T-helper 1 cell treated with Interleukin-12 subunit alpha and Interleukin-12 subunit beta and Interleukin-4 antibody, amounts not matched to agents 30 μg/mL and 1 μg/mL, for 36 hours (primary cell): Measurements from ENCODE around the gene KLF2.

ENCODE experiments used
- H3K27ac Mint-ChIP-seq: one replicate; pipeline ENCODE4 v1.8.0; 2021; ENCODE audit warnings: mild to moderate bottlenecking, mixed read lengths
- H3K27me3 Mint-ChIP-seq: one replicate; pipeline ENCODE4 v1.8.0; 2021; ENCODE audit warnings: low read depth, mixed read lengths
- H3K36me3 Mint-ChIP-seq: one replicate; pipeline ENCODE4 v1.8.0; 2021; ENCODE audit warnings: low read depth, mixed read lengths
- H3K4me1 Mint-ChIP-seq: one replicate; pipeline ENCODE4 v1.8.0; 2021; ENCODE audit warnings: low read depth, mixed read lengths
- H3K4me3 Mint-ChIP-seq: one replicate; pipeline ENCODE4 v1.8.0; 2021; ENCODE audit warnings: mild to moderate bottlenecking, moderate library complexity, mixed read lengths
- H3K9me3 Mint-ChIP-seq: one replicate; pipeline ENCODE4 v1.8.0; 2021; ENCODE audit warnings: mixed read lengths

KLF2 gene

GRCh38 chr19:16358456-16358855 is 33.8 kb downstream of the KLF2 start:
- Mint-ChIP-seq H3K9me3 (no peaks in the 10 kb centered on the region), H3K36me3 (peaks cover 27% of the 10 kb centered on the region), H3K27ac (no peak overlapping the region), H3K27me3 (no peaks in the 10 kb centered on the region), H3K4me1 (peaks cover 63% of the 10 kb centered on the region), H3K4me3 (no peak overlapping the region)

GRCh38 chr19:16359074-16359473 is 34.4 kb downstream of the KLF2 start:
- H3K27ac Mint-ChIP-seq: peak overlapping the region; percentile 84
- peaks cover 68% of the 10 kb centered on the region for H3K4me1 Mint-ChIP-seq
- H3K4me3 Mint-ChIP-seq: no peak overlapping the region
- H3K9me3 Mint-ChIP-seq: no peaks in the 10 kb centered on the region
- peaks cover 29% of the 10 kb centered on the region for H3K36me3 Mint-ChIP-seq
- no peaks in the 10 kb centered on the region for H3K27me3 Mint-ChIP-seq

- peak overlapping the region; percentile 84 for H3K27ac Mint-ChIP-seq
- no peak overlapping the region for H3K4me3 Mint-ChIP-seq
- H3K9me3 Mint-ChIP-seq: no peaks in the 10 kb centered on the region
- H3K4me1 Mint-ChIP-seq: peaks cover 68% of the 10 kb centered on the region
- H3K36me3 Mint-ChIP-seq: peaks cover 25% of the 10 kb centered on the region
- H3K27me3 Mint-ChIP-seq: no peaks in the 10 kb centered on the region
These were observed 35.3 kb downstream of the KLF2 start for GRCh38 chr19:16359964-16360363.

DNA sequence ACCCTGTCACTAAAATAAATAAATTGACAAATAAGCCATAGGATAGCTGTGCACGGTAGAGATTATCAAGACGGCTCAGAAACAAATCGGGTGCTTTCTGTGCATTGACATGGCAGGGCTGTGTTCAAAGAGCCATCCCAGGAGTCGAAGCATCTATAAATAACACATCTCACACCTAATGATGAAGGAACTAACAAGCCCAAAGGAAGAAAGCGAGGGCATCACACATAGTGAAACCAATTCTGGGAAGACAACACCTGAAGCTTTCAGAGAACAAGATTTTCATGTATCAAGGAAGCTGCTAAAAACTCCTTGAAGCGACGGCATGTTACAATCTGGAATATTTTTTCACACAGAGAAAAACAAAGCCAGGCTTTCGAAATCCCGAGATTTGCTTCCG is 36.1 kb downstream of the KLF2 start:
- H3K4me1 Mint-ChIP-seq: peaks cover 71% of the 10 kb centered on the region
- H3K27ac Mint-ChIP-seq: peak overlapping the region; percentile 84
- no peaks in the 10 kb centered on the region for H3K9me3 Mint-ChIP-seq
- peaks cover 25% of the 10 kb centered on the region for H3K36me3 Mint-ChIP-seq
- no peaks in the 10 kb centered on the region for H3K27me3 Mint-ChIP-seq
- H3K4me3 Mint-ChIP-seq: peak overlapping the region; percentile 63

DNA sequence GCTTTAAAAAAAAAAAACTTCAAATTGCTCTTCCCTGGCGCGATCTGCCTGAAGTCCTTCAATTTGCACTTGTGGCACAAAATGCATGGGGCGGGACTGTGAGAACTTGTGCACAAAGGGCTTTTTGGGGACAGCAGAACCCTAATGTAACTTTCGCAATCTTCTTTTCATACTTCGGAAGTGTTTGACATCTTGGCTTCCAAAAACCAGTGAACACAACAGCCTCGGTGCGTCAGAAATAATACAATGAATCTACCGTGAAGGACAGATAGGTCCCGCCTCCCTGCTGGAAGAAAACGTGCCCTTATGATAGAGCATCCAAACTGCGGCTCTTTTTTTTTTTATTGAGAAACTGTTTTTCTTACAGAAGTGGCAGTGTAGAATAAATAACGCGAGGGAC is 36.6 kb downstream of the KLF2 start:
- peaks cover 25% of the 10 kb centered on the region for H3K36me3 Mint-ChIP-seq
- no peaks in the 10 kb centered on the region for H3K27me3 Mint-ChIP-seq
- H3K9me3 Mint-ChIP-seq: no peaks in the 10 kb centered on the region
- peak overlapping the region; percentile 84 for H3K27ac Mint-ChIP-seq
- peaks cover 75% of the 10 kb centered on the region for H3K4me1 Mint-ChIP-seq
- H3K4me3 Mint-ChIP-seq: peak overlapping the region; percentile 43

DNA sequence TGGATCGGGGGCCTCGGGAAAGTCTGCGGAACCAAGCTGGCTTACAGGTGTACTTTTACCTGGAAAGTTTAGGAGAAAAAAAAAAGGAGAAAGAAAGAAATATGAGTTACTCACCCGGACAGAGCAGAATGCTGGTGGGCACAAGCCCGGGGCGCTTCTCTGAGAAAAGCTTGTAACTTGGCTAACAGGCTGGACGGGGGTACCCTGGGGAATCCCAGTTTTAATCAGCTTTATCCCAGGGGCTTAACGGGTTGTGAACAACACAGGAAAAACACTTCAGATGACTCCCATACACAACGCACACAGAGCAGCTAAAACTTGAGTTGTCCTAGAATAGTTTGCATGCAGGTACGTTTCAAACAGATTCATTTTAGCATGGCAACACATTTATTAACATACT is 37.3 kb downstream of the KLF2 start:
- no peaks in the 10 kb centered on the region for H3K9me3 Mint-ChIP-seq
- peak overlapping the region; percentile 45 for H3K27ac Mint-ChIP-seq
- peaks cover 76% of the 10 kb centered on the region for H3K4me1 Mint-ChIP-seq
- H3K36me3 Mint-ChIP-seq: peaks cover 21% of the 10 kb centered on the region
- no peaks in the 10 kb centered on the region for H3K27me3 Mint-ChIP-seq
- peak overlapping the region; percentile 21 for H3K4me3 Mint-ChIP-seq

DNA sequence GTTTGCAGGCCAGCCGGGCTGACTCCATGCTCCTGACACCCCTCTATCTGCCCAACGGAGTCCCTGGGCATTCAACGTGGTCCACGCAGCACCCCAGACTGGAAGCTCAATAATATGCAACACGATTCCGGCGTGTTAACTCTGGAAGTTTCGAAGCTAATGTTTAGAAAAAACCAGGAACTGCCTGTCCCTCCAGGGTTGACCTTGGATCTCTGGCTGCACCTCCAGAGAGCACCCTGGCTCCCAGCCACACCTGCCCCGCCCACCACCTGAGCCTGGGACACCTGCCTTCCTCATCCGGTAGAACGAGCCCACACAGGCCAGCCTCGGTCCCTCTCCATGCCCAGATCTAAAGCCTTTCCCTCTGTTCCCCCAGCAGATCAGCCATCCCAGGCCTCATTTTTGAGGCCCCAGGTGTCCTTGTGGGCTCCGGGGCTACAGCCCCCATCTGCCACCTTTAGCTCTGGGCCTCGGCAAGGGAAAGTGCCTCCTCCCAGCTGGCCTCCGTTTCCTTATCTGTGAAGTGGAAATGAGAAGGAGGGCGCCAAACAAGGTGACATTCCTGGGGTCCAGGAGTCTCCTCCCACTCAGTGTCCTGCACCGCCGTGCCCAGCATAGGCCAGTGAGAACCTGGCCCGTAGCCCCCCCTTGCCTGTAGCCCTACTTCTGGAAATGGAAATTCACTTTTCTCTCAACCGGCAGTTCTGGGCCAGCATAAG is 38.7 kb downstream of the KLF2 start:
- H3K9me3 Mint-ChIP-seq: no peaks in the 10 kb centered on the region
- peak overlapping the region; percentile 20 for H3K27ac Mint-ChIP-seq
- H3K4me3 Mint-ChIP-seq: no peak overlapping the region
- H3K36me3 Mint-ChIP-seq: peaks cover 18% of the 10 kb centered on the region
- peaks cover 72% of the 10 kb centered on the region for H3K4me1 Mint-ChIP-seq
- no peaks in the 10 kb centered on the region for H3K27me3 Mint-ChIP-seq

DNA sequence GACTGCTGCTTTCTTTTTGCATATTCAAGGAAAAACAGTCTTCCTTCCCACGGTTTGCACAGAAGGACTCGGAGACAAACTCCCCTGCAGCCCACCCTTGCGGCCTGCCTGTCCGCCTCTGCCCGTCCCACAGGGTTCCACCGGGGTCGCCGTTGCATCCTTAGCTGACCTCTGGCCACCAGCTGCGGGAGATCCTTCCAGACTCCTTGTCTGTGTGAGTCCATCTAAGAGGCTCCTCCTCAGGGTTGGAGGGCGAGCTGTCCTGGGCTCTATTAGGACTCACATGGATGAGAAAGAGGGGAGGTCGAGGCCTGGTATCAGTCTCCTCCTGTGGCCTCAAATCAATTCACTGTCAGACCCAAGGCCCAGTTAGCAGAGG is 39.2 kb downstream of the KLF2 start:
- Mint-ChIP-seq H3K9me3 (no peaks in the 10 kb centered on the region), H3K27me3 (no peaks in the 10 kb centered on the region), H3K4me3 (no peak overlapping the region), H3K27ac (peak overlapping the region; percentile 26), H3K4me1 (peaks cover 69% of the 10 kb centered on the region), H3K36me3 (peaks cover 16% of the 10 kb centered on the region)

DNA sequence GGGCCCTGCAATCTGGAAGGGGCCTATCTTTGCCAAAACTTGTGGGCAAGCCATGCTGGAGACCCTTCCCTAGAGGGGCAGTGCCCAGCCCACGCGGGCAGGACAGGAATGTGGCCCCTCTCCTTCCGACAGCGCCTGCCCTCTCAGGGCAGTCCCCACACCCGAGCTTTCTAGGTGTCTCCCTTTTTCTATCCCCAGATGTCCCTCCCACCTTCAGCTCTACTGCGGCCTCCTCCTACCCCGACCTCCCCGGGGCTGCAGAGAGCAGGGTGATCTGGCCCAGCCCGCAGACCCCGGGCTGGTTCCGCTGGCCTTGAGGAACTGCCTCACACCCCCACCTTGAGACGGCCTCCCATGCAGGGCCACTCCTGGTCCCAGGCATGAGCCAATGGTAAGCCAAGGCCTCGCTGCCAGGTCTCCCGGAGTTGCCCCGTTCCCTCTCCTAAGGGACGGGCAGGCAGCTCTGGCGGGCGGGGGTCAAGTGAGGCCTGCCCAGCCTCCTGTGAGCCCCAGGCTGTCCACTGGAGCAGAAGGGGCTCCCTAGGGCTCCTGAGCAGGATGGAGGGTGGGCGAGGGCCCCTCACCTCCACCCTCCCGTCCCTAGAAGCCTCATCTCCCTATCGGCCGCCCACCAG is 39.7 kb downstream of the KLF2 start:
- Mint-ChIP-seq H3K36me3 (peaks cover 15% of the 10 kb centered on the region), H3K27me3 (no peaks in the 10 kb centered on the region), H3K27ac (peak overlapping the region; percentile 26), H3K9me3 (no peaks in the 10 kb centered on the region), H3K4me3 (no peak overlapping the region), H3K4me1 (peaks cover 64% of the 10 kb centered on the region)

DNA sequence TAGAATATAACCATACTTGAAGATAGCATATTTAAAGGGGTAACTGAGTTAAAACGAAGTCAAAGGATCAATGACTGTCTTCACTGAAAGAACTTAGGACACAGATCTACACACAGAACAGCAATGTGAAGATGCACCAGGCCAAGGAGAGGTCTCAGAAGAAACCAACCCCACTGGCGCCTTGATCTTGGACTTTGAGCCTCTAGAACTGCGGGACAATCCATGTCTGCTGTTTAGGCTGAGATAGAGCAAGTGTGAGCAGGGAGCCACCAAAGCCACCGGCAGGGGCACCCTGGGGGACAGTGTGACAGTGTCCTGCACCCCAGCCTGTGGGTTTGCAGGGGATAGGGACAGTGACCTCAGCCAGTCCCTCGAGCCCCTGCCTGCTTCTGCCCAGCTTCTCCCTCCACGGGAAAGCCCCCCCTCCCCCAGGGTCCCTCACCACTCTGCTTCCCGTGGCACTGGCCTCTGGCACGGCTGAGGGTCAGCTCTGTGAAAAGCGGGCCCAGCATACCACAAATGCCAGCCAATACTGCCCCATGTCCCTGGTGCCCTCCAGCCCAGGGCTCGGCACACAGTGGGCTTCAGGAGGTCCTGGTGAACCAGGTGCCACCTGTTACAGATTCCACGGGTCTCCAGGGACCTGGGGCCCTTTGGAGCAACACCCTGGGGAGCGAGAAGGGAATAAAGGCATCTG is 40.8 kb downstream of the KLF2 start:
- Mint-ChIP-seq H3K4me1 (peaks cover 57% of the 10 kb centered on the region), H3K36me3 (peaks cover 14% of the 10 kb centered on the region), H3K27ac (peak overlapping the region; percentile 97), H3K4me3 (peak overlapping the region; percentile 82), H3K27me3 (no peaks in the 10 kb centered on the region), H3K9me3 (no peaks in the 10 kb centered on the region)

- no peaks in the 10 kb centered on the region for H3K9me3 Mint-ChIP-seq
- H3K36me3 Mint-ChIP-seq: peaks cover 15% of the 10 kb centered on the region
- H3K4me3 Mint-ChIP-seq: peak overlapping the region; percentile 82
- H3K27me3 Mint-ChIP-seq: no peaks in the 10 kb centered on the region
- peaks cover 57% of the 10 kb centered on the region for H3K4me1 Mint-ChIP-seq
- H3K27ac Mint-ChIP-seq: peak overlapping the region; percentile 97
These were observed 41.4 kb downstream of the KLF2 start for GRCh38 chr19:16366056-16366432.

- Mint-ChIP-seq H3K4me3 (peak overlapping the region; percentile 82), H3K27ac (peak overlapping the region; percentile 97), H3K9me3 (no peaks in the 10 kb centered on the region), H3K4me1 (peaks cover 57% of the 10 kb centered on the region), H3K27me3 (no peaks in the 10 kb centered on the region), H3K36me3 (peaks cover 10% of the 10 kb centered on the region)
These were observed 42.0 kb downstream of the KLF2 start for GRCh38 chr19:16366433-16367260.

DNA sequence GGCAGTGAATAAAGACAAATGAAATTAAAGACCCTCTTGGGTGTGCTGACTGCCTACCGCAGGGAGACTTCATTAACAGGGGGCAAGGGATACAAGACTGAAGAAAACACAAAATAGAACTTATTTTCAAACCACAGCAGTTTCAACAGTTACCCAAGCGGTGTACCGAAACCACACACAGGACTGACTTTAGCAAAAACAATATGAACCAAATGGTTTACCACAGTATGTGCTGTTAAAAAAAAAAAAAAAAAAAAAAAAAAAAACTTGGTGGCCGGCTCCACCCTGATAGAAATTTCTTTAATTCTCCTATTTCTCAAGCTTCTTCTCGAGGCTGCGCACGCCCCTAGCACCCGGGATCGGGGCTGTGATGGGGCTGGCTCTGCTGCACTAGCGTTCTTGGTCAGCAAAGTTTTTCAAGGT is 42.6 kb downstream of the KLF2 start:
- Mint-ChIP-seq H3K4me3 (peak overlapping the region; percentile 82), H3K9me3 (no peaks in the 10 kb centered on the region), H3K4me1 (peaks cover 59% of the 10 kb centered on the region), H3K27ac (peak overlapping the region; percentile 97), H3K27me3 (no peaks in the 10 kb centered on the region), H3K36me3 (peaks cover 7% of the 10 kb centered on the region)
